MM.1S (cell line): ENCODE data around the gene COMMD10.

Experiments used
- CTCF ChIP-seq: fragments of 300-600 bp; sonication (generic); IDR thresholded peaks from 2 replicates; pipeline ENCODE4 v1.5.1; 2016; ENCODE audit warnings: antibody characterized with exemption, low read length, mixed read lengths
- EZH2 ChIP-seq: fragments of 300-600 bp; sonication (generic); optimal IDR thresholded peaks from 2 replicates; pipeline ENCODE3; 2017; ENCODE audit warnings: low read depth, mild to moderate bottlenecking, antibody characterized with exemption, low read length, mixed read lengths
- EZH2phosphoT487 ChIP-seq: fragments of 300-600 bp; sonication (generic); IDR thresholded peaks from 2 replicates; pipeline ENCODE4 v1.6.1; 2018; ENCODE audit warnings: antibody characterized with exemption, low read length

DNA sequence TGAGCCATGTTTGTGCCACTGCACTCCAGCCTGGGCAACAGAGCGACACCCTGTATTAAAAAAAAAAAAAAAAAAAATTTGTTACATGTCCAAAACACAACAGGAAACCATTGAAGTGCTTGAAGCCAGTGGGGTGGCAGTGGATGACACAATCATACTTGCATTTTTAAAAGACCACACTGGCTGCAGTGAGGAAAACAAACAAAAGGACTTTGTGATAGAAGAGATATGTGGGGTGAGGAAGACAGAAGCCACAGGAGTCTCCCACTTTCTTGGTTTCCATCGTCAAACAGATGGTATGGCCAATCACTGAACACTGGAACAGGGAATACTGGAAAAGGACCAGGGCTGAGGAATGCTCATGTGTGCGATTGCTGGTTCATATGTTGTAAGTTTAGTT lies 20.9 kb upstream of the COMMD10 start:
- no peak for TF ChIP-seq CTCF
- no peak for TF ChIP-seq EZH2
- TF ChIP-seq EZH2phosphoT487 = no peak
